ENCODE measurements around the gene DPYSL5.
"Not testable (repeated sequence)": the region's sequence is repeated elsewhere in the genome, so short reads cannot be mapped to it uniquely, and the experiment has no call there.

The DPYSL5 gene, protein sequence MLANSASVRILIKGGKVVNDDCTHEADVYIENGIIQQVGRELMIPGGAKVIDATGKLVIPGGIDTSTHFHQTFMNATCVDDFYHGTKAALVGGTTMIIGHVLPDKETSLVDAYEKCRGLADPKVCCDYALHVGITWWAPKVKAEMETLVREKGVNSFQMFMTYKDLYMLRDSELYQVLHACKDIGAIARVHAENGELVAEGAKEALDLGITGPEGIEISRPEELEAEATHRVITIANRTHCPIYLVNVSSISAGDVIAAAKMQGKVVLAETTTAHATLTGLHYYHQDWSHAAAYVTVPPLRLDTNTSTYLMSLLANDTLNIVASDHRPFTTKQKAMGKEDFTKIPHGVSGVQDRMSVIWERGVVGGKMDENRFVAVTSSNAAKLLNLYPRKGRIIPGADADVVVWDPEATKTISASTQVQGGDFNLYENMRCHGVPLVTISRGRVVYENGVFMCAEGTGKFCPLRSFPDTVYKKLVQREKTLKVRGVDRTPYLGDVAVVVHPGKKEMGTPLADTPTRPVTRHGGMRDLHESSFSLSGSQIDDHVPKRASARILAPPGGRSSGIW

DNA sequence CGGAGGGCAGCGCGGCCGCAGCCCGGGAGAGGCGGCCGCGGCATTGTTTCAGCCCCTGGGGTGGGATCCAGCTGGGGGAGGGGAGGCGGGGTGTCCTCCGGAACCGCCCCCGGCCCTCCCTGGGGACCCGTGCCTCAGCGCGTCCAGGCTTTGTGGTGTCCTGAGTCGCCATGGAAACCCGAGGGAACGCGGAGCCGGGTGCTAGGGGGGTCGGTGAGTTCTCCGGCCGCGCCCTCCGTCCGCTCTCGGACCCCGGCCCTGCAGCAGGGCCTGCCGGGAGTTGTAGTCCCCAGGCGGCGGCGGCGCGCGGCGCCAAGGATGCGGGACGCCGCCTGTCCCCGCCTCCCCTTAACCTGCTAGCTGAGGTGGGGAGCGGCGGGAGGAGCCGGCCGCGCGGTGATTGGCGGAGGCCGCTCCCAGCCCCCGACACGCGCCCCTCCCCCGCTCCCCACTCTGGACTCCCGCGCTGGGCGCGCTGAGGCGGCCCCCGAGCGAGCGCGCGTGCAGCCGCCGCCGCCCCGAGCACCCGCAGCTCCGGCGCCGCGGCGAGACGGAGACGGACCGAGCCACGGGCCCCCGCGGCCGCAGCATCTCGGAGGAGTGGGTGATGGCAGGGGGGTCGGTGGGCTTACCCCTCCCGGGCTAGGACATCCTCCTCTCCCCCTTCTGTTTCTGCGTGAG is at the start of gene DPYSL5:
Gene DPYSL5, plus strand, starts transcription at position 478 of the 681 bp plus-strand sequence. CDS start 50,368 bp downstream, outside the sequence.
- no peak for DNase-seq (ENCODE audit: low read depth in 1 of 2, low spot score in 1 of 2)

DNA sequence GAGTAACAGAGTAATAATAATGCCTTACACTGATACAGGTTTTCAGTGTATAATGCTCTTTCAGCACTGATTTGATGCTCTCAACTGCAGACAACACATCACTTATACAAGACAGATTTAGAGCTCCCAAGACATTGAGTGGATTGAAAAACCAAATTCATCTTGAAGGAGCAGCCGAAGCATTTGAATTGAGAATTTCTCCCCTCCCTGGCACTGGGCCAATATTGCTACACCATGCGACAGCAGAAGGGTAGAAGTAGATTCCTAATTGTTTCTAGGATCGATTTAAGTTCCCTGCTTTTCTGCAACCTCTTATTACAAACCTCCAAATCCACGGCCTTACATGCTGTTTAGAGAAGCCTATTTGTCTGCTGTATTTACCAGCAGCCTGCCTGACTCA is 46.6 kb upstream of the DPYSL5 start:
- DNase-seq (ENCODE audit: low read depth in 1 of 2, low spot score in 1 of 2): no peak

DNA sequence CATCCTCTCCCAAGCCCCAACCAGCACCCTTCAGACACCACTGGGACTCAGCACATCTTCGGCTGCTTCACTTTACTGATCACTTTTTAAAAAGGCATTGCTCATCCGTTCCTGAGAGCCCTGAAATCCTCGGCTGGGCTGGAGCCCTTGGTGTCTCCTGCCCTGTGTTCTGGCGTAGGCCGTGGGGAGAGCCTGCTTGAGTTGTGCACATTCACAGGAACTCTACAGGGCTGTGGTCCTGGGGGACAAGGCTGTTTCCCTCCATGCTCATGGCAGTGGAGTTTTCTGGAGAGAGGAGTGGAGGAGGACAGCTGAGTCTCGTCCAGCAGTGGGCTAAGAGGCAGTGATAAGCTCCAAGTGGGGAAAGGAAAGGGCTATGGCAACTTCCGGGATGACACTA is 46.1 kb upstream of the DPYSL5 start:
- DNase-seq (ENCODE audit: low read depth in 1 of 2, low spot score in 1 of 2): no peak

DNA sequence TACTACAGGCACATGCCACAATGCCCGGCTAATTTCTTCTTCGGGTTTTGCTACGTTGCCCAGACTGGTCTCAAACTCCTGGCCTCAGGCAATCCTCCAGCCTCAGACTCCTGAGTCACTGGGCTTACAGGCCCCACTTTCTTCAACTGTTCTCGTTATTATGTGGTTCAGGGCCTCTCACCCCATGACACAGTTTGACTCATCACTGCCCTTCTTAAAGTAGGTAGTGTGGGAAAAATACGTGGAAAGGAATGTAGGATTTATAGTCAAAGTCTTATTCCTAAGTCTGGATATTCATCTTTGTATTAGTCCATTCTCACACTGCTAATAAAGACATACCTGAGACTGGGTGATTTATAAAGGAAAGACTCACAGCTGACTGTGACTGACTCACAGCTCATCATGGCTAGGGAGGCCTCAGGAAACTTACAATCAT is 42.7 kb upstream of the DPYSL5 start:
- DNase-seq (ENCODE audit: low read depth in 1 of 2, low spot score in 1 of 2): no peak

DNA sequence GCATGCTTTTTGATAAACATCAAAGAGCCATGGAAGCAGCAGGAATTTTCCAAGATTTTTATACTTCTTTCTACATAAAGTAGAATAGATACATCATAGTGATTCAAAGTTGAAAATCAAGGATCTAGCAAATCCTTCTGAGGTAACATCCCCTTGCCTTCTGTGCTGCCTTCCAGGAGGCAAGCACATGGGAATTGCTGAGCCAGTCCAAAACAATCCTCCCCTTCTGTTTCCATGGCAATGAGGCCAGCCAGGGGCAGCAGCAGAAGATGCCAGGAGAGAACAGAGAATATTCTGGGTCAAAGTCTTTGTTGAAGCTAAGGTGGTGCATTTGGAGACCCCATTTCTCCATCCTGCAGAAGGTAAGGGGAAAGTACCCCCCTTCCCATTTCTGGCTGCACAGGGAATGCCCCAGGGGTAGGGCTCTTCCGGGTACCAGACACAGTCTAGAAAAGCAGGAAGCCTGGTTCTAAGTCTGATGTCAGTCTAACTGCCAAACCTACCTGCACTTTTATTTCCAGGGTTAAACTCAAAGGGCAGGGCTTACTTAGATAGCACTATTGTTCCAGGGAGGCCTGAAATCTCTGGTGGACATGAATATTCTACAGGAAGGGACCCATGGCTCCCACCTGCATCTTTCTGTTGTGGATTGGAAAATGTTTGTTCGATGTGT is 40.0 kb upstream of the DPYSL5 start:
- DNase-seq (ENCODE audit: low read depth in 1 of 2, low spot score in 1 of 2): no peak

DNA sequence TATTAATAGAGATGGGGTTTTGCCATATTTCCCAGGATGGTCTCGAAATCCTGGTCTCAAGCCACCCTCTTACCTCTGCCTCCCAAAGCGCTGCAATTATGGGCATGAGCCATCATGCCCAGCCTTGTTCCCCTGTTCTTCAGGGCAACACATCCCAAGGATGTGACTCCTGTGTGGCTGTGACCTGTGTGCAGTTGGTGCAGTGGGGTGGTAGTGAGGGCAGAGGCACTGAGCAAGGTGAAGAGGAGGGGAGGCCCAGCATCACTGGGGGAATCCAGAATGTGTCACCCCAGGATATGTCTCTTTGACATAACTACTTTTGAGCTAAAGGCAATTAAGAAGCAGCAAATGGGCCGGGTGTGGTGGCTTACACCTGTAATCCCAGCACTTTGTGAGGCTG is 38.7 kb upstream of the DPYSL5 start:
- no peak for DNase-seq (ENCODE audit: low read depth in 1 of 2, low spot score in 1 of 2)

DNA sequence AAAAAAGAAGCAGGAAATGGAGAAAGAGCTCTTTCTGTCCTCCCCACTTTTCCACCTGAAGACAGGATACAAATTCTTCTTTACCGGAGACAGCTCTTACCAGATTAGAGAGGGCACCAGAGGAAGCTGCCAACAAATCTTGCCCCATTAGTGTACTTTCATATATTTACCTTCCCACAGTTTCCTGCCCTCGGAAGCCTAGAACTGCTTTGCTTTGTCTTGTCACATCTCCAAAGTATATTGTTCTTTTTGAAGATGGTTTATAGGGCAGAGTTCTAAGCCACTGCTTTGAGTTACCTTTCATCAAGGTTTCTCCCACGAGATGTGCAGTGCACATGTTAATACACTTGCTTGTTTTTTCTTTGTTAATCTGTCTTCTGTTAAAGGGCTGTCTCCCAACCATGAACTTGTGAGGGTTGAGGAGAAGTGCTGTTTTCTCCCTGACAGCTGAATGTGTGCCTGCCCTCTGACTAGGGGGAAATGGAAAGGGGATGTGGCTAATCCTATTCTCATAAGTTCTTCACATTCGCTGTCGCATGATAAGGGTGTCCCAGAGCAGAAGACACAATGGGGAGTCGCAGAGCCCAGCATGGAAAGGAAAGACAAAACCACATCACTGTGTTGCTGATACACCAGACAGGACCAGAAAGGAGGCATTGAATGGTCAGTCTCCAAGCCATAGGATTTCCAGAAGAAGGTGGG is 37.9 kb upstream of the DPYSL5 start:
- DNase-seq (ENCODE audit: low read depth in 1 of 2, low spot score in 1 of 2): no peak

DNA sequence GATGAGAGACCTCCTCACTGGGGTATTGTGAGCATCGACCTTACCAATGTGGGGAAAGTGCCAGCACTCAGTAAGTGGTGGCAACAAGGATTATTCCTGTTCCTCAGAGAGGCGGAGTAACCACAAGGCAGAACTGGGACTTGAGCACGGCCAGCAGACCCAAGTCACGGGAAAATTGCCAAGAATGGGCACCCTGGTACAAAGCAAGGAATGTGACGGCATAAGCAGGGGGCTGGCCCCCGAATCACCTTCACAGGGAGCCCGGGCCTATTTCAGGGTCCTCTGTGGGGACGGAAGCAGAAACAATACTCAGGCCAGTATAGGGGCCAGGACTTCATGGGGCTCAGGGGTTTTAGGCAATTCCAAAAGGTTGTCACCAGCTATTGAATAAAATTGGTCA is 36.7 kb upstream of the DPYSL5 start:
- no peak for DNase-seq (ENCODE audit: low read depth in 1 of 2, low spot score in 1 of 2)

DNA sequence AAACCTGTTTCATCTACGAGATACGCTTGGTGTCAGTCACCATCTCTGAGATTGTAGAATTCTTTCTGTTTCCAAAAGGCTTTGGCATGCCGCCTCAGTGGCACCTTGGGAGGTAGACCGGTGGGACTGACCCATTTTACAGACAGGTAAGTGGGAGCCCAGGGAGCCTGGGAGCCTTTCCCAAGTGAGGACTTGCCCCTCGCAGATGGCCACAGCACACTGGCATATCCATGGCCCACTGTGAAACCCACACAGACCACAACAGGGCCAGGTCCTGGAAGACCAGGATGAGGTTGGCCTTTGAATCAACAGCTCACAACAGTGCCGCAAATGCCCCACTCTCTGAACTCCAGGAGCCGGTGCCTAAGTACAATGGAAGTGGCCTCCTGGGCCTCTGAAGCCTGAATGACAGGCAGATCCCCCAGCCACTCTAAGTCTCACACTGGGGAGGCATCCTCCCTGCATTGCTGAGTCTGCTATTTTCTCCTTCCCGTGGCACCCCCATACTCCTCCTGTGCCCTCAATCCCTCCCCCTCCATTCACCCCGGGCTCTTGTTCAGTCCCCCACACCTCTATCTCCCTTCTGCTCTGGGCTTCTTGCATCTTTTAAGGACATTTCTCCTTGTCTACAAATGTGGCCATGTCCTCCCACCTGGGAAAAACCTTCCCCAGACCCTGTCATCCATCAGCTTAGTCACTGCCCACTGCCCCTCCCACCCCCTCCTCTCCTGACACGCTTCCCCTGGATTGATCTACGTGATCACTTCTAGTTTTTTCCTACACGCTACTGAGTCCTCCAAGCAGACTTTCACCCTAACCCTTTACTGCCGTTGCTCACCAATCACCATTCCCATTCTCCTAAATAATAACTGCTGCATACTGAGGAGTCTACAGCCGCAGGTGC is 35.9 kb upstream of the DPYSL5 start:
- DNase-seq (ENCODE audit: low read depth in 1 of 2, low spot score in 1 of 2): no peak

DNA sequence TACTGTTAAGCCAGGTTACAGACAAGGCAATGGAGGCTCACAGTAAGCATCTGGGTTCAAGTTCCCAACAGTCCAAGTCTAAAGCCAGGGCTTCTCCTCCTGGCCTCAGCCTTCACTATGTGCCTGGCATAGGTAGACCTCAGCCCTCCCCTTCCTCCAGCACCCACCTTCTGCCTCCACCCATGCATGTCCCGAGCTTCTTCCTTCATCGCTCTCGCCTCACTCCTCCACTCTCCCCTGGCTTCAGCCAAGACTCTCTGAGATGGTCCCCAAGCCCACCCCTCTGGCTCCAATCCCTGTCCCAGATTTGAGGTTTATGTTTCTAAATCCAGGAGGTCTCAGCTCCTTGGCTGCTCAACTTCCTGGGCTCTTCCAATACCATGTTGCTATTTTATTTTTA is 35.2 kb upstream of the DPYSL5 start:
- no peak for DNase-seq (ENCODE audit: low read depth in 1 of 2, low spot score in 1 of 2)

DNA sequence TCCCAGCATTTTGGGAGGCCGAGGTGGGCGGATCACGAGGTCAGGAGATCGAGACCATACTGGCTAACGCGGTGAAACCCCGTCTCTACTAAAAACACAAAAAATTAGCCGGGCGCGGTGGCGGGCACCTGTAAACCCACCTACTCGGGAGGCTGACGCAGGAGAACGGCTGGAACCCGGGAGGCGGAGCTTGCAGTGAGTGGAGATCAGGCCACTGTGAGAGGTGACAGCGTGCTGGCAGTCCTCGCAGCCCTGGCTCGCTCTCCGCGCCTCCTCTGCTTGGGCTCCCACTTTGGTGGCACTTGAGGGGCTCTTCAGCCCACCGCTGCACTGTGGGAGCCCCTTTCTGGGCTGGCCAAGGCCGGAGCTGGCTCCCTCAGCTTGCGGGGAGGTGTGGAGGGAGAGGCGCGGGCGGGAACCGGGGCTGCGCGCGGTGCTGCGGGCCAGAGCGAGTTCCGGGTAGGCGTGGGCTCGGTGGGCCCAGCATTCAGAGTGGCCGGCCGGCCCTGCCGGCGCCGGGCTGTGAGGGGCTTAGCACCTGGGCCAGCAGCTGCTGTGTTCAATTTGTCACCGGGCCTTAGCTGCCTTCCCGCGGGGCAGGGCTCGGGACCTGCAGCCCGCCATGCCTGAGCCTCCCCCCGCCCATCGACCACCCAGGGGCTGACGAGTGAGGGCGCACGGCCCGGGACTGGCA is 33.7 kb upstream of the DPYSL5 start:
- not testable (repeated sequence) for DNase-seq (ENCODE audit: low read depth in 1 of 2, low spot score in 1 of 2)

DNA sequence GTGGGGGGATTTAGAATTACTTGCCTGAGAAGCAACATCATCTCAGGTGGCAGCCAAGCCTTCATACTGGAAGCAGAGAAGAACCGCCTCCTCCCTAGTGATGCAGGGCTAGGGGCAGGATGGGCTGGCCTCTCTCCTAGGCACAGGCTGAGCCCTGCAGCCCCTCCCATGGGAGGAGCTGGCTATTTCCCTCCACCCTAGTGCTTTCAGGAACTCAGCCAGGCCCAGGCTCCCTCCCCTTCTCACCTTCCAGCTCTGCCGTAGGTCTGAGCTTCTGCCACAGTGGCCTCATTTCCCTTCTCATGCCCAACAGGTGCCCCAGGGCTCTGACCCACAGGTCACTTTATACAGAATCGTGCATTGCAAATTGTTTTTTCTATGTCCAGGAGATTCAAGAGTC is 31.0 kb upstream of the DPYSL5 start:
- no peak for DNase-seq (ENCODE audit: low read depth in 1 of 2, low spot score in 1 of 2)

DNA sequence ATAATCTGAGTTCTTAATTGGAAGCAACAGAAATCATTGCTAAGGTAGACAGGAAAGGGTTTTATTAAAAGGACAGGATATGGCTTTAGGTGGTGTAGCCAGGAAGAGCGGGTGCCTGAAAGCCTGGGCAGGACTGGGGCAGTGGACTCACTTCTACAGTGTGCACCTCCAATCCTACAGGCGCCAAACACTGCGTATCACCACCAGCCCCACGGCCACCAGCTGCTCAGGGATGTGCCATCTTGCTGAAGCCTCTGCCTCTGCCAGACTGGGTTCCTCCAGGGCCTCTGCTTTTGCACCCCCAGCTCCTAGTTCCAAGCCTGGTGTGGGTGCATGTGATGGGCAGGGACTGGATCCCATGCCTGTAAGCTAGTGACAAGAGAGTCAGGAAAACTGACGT is 29.7 kb upstream of the DPYSL5 start:
- no peak for DNase-seq (ENCODE audit: low read depth in 1 of 2, low spot score in 1 of 2)

DNA sequence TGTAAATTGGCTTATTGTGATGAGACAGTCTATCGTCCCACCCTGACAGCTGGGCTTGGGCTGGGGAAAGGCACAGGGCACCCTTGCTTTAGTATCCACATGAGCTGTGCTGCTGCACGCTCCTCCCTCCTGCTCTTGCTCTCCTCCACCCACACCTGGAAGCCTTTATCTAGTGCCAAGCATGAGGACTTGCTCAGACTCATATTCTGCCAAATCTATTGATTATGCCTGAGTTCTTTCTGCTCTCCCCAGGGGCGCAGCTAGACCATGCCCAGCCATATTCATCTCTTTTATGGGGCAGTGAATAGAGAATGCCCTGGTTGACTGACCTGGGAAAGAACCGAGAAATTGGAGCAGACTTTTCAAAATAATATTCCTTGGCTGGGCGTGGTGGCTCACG is 29.0 kb upstream of the DPYSL5 start:
- no peak for DNase-seq (ENCODE audit: low read depth in 1 of 2, low spot score in 1 of 2)

DNA sequence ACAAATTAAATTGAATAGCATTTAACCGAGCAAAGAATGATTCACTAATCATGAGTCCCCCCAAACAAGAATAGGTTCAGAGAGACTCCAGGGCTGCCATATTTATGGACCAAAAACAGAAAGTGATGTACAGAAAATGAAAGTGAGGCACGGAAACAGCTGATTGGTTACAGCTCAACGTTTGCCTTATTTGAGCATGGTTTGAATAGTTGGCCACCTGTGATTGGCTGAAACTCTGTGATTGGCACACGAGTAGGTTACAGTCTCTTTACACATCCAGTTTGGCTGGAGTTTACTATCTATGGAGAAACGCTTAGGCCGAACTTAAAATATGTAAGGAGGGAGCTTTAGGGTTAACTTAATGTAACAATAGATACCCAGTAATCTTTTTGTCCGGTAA is 27.0 kb upstream of the DPYSL5 start:
- DNase-seq (ENCODE audit: low read depth in 1 of 2, low spot score in 1 of 2): no peak

DNA sequence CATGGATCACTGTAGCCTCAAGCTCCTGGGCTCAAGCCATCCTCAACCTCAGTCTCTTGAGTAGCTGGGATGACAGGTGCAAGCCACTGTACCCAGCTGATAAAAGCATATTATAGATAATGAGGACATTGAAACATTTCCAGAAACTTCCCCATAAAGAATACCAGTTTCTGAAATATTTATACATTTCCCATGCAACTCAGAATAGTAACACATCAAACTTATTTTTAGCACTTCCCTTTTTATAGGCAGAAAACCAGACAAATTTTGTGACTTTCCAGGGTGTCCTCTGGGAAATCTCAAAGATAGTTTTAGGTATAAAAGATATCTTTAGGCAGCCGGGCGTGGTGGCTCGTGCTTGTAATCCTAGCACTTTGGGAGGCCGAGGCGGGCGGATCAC is 25.1 kb upstream of the DPYSL5 start:
- no peak for DNase-seq (ENCODE audit: low read depth in 1 of 2, low spot score in 1 of 2)

DNA sequence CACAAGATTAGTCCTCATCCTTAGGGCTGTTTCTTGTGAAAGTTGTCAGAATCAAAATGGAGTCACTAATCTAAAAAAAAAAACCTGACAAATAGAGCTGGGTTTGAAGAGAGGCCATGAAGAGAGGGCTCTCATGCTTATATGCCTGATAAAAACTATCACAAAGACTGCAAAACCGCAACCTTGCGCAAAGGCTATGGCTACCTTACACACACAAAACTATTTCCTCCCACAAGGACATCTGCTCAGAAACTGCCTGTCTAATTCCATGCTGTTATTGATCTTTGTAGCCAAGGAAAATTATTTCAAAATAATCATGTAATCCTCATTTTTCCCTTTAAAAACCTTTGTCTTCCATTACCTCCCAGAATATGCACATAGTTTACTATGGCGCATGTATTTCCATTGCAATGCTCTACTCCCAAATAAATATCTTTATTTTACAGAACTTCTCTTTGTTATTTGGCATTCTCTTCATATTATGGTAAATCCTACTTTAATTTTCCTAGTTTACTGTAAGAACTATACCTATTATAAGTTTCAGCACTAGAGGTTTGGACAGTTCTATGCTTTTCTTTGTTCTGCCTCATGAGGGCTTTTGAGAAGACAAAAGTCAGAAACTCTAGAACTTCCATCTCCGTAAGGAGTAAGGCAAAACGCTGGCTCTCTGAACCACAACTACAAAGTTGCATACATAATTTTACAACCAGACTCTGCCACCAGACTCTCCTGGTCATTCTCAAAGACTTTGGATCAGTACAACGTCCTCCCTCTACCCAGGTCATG is 9.6 kb upstream of the DPYSL5 start:
- no peak for DNase-seq (ENCODE audit: low read depth in 1 of 2, low spot score in 1 of 2)

DNA sequence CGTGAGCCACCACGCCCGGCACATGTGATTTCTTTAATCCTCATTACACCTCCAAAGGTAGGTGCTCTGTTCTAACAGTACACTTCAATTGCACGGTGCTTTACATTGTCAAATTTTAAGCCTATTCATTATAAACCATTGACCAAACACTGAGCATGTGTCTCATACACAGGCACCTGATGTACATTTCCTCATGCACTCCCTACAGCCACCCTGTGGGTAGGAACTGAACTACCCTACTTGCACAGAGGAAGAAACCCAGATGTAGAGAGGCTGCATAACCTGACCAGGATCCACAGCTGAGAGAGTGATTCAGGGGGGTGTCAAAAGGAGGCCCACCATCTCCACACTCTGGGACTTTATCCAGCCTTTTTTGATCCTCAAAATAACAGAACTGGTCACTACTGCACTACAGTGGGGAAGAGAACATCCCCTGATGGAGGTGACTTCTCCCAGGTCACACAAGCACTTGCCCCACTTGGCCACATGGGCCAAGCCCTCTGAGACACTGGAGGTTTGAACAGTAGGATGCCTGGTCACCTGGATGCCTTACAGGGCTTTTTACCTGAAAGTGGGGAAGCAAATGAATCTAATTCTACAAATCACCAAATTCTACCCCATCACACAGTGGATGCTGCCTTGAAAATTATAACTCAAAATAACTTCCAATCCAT is 6.9 kb upstream of the DPYSL5 start:
- DNase-seq (ENCODE audit: low read depth in 1 of 2, low spot score in 1 of 2): no peak
